ENCODE results near the gene FMN1.

GRCh38 chr15:32893421-32893820 is 301.1 kb downstream of the FMN1 start:
- TF ChIP-seq CTCF (IDR thresholded peaks at IDR 0.05) (no peak), POLR2A (IDR thresholded peaks at IDR 0.05) (no peak)

All from esophagus squamous epithelium (tissue), 4 donors.